Skeletal muscle tissue (tissue), 4 donors: ENCODE measurements around the gene ASH1L. TPM values are rescaled to one million over a fixed set of nuclear protein-coding genes. Genes with fewer than 3 reads are reported as not detected.
"Not testable (repeated sequence)": the region's sequence is repeated elsewhere in the genome, so short reads cannot be mapped to it uniquely, and the experiment has no call there.

Source experiments
- H3K27ac ChIP-seq: one replicate; pipeline ENCODE4 v1.7.0; 2013; ENCODE audit warnings: mild to moderate bottlenecking, low read depth, low read length, inconsistent platforms
- H3K27me3 ChIP-seq, 3 donors: one replicate each; pipeline ENCODE4 v1.7.0; 2013; ENCODE audit warnings: low read length in 3 of 3; ENCODE audit not compliant: control insufficient read depth in 3 of 3, insufficient read depth in 3 of 3
- H3K36me3 ChIP-seq, 3 donors: one replicate each; pipeline ENCODE4 v1.7.0; 2013; ENCODE audit warnings: low read length in 3 of 3; ENCODE audit not compliant: control insufficient read depth in 3 of 3, insufficient read depth in 3 of 3
- H3K4me1 ChIP-seq, 3 donors: one replicate each; pipeline ENCODE4 v1.7.0; 2013; ENCODE audit warnings: low read length in 3 of 3, mild to moderate bottlenecking in 3 of 3; ENCODE audit not compliant: control insufficient read depth in 3 of 3, insufficient read depth in 3 of 3
- H3K4me3 ChIP-seq, 3 donors: one replicate each; pipeline ENCODE4 v1.7.0; 2013; ENCODE audit warnings: low read length in 3 of 3
- H3K9ac ChIP-seq, 3 donors: one replicate each; pipeline ENCODE4 v1.7.0; 2013; ENCODE audit warnings: low read length in 3 of 3, mild to moderate bottlenecking in 3 of 3, moderate library complexity in 2 of 3, low read depth in 1 of 3
- H3K9me3 ChIP-seq, 3 donors: one replicate each; pipeline ENCODE4 v1.7.0; 2013; ENCODE audit warnings: low read length in 3 of 3; ENCODE audit not compliant: control insufficient read depth in 3 of 3
- total RNA-seq: library from RNA; depleted of rRNA; stranded (reverse); fragments of >200 nt; gene quantifications from one replicate; pipeline ENCODE4 v1.2.3, GENCODE V29; 2014
- donor health status: Osteomylitis.

The ASH1L gene
- total RNA-seq, 1 donor from 2014 or later = 35.0 TPM

DNA sequence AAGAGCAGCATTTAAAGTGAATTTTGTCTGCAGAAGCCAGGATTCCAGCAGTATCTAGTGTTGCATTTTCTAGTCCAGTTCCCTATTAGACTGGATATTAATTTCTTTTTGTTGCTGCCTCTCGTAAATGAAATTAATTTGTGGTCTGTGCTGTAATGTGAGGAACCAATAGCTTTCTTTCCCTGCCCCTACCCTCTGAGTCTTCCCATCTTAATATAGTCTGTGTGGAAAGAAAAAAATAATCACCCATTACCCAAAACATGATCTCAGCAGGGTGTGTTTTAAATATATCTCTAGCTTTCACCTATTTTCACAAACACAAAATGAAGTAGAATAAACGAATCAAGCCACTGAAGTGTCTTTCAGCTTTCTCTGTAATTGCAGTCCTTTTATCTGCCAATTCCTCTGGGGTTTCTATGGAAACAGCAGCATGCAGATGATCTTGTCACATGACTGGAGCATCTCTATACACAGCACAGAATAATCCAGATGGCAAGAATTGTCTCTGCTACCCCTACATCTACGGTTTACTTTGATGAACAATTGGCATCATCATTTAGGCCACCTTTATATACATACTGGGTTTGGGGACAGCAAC, 33.4 kb upstream of the ASH1L start:
- H3K4me3 ChIP-seq, H3K9ac ChIP-seq, H3K36me3 ChIP-seq, H3K9me3 ChIP-seq, H3K27ac ChIP-seq, H3K27me3 ChIP-seq, H3K4me1 ChIP-seq: not testable (repeated sequence)

- H3K27ac ChIP-seq = no peak overlapping the region
- no peaks in the 10 kb centered on the region for H3K9me3 ChIP-seq
- H3K4me1 ChIP-seq = no peaks in the 10 kb centered on the region
- H3K9ac ChIP-seq = no peak overlapping the region
- no peaks in the 10 kb centered on the region for H3K27me3 ChIP-seq
- H3K4me3 ChIP-seq = no peak overlapping the region
- no peaks in the 10 kb centered on the region for H3K36me3 ChIP-seq
Measured at GRCh38 chr1:155591770-155592169, 29.2 kb upstream of the ASH1L start.

DNA sequence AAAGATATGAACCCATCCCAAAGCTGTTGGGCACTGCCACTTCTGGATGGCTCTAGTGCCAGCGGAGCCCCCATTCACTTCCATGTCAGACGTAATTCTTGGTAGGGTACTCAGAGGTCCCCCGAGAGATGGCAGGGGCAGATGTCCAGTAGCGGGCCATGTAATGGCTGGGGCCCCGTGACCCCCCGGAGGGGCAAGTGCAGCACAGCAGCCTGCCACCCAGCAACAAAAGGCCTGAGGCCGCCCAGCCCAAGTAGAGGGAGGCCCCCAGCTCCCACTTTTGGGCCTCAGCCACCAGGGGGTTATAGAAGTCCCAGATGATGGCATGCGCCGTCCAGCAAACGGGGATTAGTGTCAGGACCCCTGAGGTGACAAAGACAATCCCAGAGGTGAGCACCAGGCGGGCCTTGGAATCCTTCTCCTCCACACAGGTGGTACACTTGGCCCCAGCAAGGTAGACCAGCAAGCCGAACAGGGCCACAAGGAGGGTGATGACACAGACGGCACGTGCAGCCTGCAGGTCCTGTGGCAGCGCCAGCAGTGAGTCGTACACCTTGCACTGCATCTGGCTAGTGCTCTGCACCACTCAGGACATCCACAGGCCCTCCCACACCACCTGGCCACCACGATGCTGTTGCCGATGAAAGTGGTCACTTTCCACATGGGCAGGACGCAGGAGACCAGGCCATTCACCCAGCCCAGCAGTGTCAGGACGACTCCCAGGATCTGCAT, 28.1 kb upstream of the ASH1L start:
- H3K4me3 ChIP-seq, H3K27ac ChIP-seq, H3K4me1 ChIP-seq, H3K9me3 ChIP-seq, H3K27me3 ChIP-seq, H3K36me3 ChIP-seq, H3K9ac ChIP-seq: not testable (repeated sequence)

DNA sequence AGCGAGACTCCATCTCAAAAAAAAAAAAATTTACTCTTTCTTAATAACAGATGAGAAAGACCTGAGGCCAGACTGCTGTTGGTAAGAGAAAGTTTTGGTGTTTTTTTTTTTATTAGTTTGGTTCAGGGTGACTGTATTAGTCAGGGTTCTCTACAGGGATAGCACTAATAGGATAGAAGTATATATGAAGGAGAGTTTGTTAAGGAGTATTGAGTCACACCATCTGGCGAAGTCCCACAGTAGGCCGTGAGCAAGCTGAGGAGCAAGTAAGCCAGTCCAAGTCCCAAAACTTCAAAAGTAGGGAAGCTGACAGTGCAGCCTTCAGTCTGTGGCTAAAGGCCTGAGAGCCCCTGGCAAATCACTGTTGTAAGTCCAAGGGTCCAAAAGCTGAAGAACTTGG, 26.7 kb upstream of the ASH1L start:
- H3K36me3 ChIP-seq, H3K4me1 ChIP-seq, H3K27me3 ChIP-seq, H3K9me3 ChIP-seq, H3K4me3 ChIP-seq, H3K9ac ChIP-seq, H3K27ac ChIP-seq: not testable (repeated sequence)

GRCh38 chr1:155583846-155584245, 21.2 kb upstream of the ASH1L start:
- not testable (repeated sequence) for H3K27ac ChIP-seq, H3K9me3 ChIP-seq, H3K27me3 ChIP-seq, H3K4me3 ChIP-seq, H3K4me1 ChIP-seq, H3K9ac ChIP-seq, H3K36me3 ChIP-seq

DNA sequence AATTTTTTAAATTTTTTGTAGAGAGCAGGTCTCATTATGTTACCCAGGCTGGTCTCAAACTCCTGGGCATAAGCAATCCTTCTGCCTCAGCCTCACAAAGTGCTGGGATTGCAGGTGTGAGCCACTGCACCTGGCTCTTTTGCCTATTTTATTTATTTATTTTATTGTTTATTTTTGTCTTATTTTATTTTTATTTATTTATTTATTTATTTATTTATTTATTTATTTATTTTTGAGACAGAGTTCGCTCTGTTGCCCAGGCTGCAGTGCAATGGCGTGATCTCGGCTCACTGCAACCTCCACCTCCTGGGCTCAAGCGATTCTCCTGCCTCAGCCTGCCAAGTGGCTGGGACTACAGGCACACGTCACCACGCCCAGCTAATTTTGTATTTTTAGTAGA, 13.0 kb upstream of the ASH1L start:
- not testable (repeated sequence) for H3K4me3 ChIP-seq, H3K27me3 ChIP-seq, H3K9me3 ChIP-seq, H3K27ac ChIP-seq, H3K36me3 ChIP-seq, H3K9ac ChIP-seq, H3K4me1 ChIP-seq

GRCh38 chr1:155574077-155574476, 11.5 kb upstream of the ASH1L start:
- Histone ChIP-seq H3K27ac (no peak overlapping the region), H3K36me3 (peaks cover 0 to 4% (median 0%) of the 10 kb centered on the region in 3 donors), H3K9ac (no peak overlapping the region), H3K9me3 (no peaks in the 10 kb centered on the region), H3K27me3 (no peaks in the 10 kb centered on the region), H3K4me1 (no peaks in the 10 kb centered on the region), H3K4me3 (no peak overlapping the region)

DNA sequence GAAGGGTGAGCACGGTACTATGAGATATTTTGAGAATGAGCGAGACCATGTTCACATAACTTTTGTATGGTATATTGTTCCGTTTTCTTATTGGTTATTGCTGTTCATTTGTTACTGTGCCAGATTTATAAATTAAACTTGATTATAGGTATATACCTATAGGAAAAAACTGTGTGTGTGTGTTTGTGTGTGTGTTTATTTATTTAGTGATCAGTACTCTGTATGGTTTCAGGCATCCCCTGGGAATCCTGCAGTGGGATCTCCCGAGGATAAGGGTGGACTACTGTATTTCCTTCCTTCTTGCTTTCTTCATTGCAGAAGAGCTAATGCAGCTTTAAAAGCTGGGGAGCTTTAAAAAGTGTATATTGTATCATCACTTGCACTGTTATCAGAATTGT, 8.0 kb upstream of the ASH1L start:
- Histone ChIP-seq H3K9ac (no peak overlapping the region), H3K27ac (no peak overlapping the region), H3K36me3 (peaks cover 0 to 4% (median 4%) of the 10 kb centered on the region in 3 donors), H3K4me1 (no peaks in the 10 kb centered on the region), H3K4me3 (no peak overlapping the region), H3K27me3 (no peaks in the 10 kb centered on the region), H3K9me3 (no peaks in the 10 kb centered on the region)

GRCh38 chr1:155569988-155570592, 7.5 kb upstream of the ASH1L start:
- no peak overlapping the region for H3K9ac ChIP-seq

DNA sequence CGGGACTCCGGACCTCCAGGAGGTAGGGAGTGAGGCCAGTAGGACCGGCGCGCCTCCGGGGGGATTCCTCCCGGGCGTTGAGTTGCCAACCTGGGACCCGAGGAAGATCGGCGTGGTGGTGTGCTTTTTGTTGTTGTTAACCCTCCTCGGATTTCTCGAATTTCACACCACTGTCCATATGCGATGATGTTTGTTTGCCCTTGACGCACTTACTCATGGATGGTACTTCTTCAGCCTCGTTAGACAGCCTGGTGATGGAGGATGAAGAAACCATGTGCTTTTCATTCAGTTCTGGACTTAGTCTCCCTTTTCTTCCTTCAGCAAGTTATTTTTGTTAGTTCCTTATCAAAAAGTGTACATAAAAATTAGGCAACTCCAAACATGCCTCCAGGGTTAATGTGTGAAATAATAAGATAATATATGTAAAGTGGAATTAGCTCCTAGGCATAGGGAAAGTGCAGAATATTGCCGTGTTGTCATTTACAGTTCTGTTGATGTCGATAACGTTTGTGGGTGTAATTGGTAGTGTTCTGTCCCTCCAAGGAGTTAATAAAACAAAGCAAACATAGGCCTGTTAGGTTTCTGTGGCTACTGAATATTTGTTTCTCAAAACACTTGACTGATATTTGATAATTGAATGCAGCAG, 897 bp upstream of the ASH1L start:
- Histone ChIP-seq H3K4me3 (peak overlapping the region; percentile 88 to 98 (median 97)), H3K9ac (peak overlapping the region; percentile 98 to 99 (median 98)), H3K4me1 (peaks cover 6 to 28% (median 25%) of the 10 kb centered on the region in 3 donors), H3K27ac (peak overlapping the region; percentile 99)
- not testable (repeated sequence) for H3K27me3 ChIP-seq, H3K36me3 ChIP-seq, H3K9me3 ChIP-seq

More at GRCh38 chr1:155569988-155570592, 7.5 kb upstream of the ASH1L start:
- Histone ChIP-seq H3K9me3 (no peaks in the 10 kb centered on the region), H3K4me3 (no peak overlapping the region), H3K27ac (no peak overlapping the region), H3K36me3 (peaks cover 0 to 4% (median 4%) of the 10 kb centered on the region in 3 donors), H3K27me3 (no peaks in the 10 kb centered on the region), H3K4me1 (peaks cover 0 to under 1% (median 0%) of the 10 kb centered on the region in 3 donors)
